Ectodermal cell (in vitro differentiated cells): ENCODE results near the gene SLC25A23.

Experiments used
- H3K27ac ChIP-seq: 2 replicates; pipeline ENCODE4 v1.7.0; 2013; ENCODE audit warnings: mild to moderate bottlenecking, low read depth, low read length; ENCODE audit not compliant: insufficient read depth, poor library complexity, severe bottlenecking
- H3K27me3 ChIP-seq: 2 replicates; pipeline ENCODE4 v1.7.0; 2013; ENCODE audit warnings: mild to moderate bottlenecking, low read length; ENCODE audit not compliant: insufficient read depth, control insufficient read depth, poor library complexity, severe bottlenecking
- H3K36me3 ChIP-seq: one replicate; pipeline ENCODE4 v1.7.0; 2013; ENCODE audit warnings: low read length; ENCODE audit not compliant: control insufficient read depth, insufficient read depth
- H3K4me1 ChIP-seq: one replicate; pipeline ENCODE4 v1.7.0; 2013; ENCODE audit warnings: low read length; ENCODE audit not compliant: control insufficient read depth, insufficient read depth
- H3K4me3 ChIP-seq: 2 replicates; pipeline ENCODE4 v1.7.0; 2013; ENCODE audit warnings: low read depth, low read length, control low read depth; ENCODE audit not compliant: insufficient read depth
- H3K9me3 ChIP-seq: 2 replicates; pipeline ENCODE4 v1.7.0; 2013; ENCODE audit warnings: mild to moderate bottlenecking, low read length, moderate library complexity; ENCODE audit not compliant: control insufficient read depth
- WGBS, 2 experiments: methylation state at CpG; one replicate each; pipeline ENCODE4 v1.1.7; 2013; ENCODE audit warnings: missing lambda C conversion rate in 2 of 2; 5-methylcytosine and 5-hydroxymethylcytosine counted together

Gene SLC25A23

DNA sequence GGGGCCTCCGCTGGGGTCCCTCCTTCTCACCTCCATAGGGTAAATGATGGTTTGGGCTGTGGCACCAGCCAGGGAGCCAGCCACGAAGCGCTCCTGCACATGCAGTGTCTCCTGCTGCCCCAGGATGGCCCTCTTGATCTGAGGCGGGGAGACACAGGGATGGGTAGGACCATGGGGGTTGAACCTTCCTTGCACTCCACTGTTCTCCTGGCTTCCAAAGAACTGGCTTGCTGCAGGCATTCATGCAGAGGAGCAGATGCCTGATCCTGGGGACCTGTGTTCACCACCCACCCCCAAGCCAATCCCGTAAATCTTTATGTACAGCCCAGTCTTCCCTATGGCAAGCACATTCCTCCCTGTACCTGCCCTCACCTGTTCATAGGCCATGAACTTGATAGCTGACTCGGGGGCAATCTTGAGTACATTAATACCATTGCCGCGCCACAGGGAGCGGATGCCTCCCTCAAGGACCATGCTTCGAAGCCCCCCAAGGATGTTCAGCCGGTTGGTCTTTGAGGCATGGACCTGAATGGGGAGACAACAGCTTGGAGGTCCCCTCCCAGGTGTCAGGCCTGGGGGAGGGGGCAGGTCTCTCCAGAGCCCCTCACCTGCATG is 5.5 kb downstream of the SLC25A23 start:
- 94 to 95% methylated on average over 11 of the region's 11 CpGs for WGBS, 2 experiments

DNA sequence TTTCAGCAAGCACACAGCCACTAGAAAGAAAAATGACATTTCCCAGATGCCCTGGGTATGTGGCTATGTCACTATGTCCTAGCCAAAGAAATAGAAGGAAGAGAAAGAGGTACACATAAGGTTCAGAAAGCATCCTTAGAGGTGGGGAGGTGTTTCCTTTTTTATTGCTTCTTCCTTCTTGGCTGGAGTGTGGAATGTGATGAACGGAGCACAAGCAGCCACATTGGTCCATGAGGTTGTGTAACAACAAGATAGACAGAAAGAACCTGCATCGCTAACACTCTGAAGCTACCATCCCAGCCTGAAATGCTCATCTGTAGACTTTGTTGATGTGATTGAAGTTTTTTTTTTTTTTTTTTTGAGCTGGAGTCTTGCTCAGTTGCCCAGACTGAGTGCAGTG is 6.7 kb downstream of the SLC25A23 start:
- Histone ChIP-seq H3K9me3 (no peaks in the 10 kb centered on the region), H3K4me3 (no peak overlapping the region), H3K4me1 (no peaks in the 10 kb centered on the region), H3K27ac (no peak overlapping the region), H3K36me3 (peaks cover 29% of the 10 kb centered on the region), H3K27me3 (no peaks in the 10 kb centered on the region)
- WGBS, 2 experiments, result 100% methylated on average over 2 of the region's 2 CpGs

More for the DNA sequence above, 5.5 kb downstream of the SLC25A23 start:
- no peaks in the 10 kb centered on the region for H3K9me3 ChIP-seq
- no peak overlapping the region for H3K4me3 ChIP-seq
- H3K36me3 ChIP-seq, result peaks cover 29% of the 10 kb centered on the region
- H3K27me3 ChIP-seq, result peaks cover 5% of the 10 kb centered on the region
- peaks cover 5% of the 10 kb centered on the region for H3K4me1 ChIP-seq
- H3K27ac ChIP-seq, result no peak overlapping the region

DNA sequence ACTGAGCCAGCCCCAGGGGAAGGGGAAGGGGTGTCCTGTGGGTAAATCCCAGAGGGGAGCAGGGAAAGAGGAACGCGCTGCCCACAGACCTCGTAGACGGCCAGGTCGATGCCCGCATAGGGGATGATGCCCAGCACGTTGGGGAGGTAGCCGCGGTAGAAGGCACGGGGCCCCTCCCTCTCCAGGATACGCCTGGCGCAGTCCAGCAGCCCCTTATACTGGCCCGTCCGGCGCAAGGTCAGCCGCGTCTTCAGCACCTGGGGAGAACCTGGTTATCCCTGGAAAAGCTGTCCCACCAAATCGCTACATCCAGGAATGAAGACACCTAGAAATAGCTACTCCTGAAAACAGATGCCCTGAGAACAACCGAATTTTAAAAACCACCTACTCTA is 7.4 kb downstream of the SLC25A23 start:
- H3K36me3 ChIP-seq, result peaks cover 29% of the 10 kb centered on the region
- no peaks in the 10 kb centered on the region for H3K27me3 ChIP-seq
- H3K9me3 ChIP-seq, result no peaks in the 10 kb centered on the region
- no peaks in the 10 kb centered on the region for H3K4me1 ChIP-seq
- WGBS, 2 experiments, result 96% methylated on average over 19 of the region's 19 CpGs
- H3K4me3 ChIP-seq, result no peak overlapping the region
- H3K27ac ChIP-seq, result no peak overlapping the region

DNA sequence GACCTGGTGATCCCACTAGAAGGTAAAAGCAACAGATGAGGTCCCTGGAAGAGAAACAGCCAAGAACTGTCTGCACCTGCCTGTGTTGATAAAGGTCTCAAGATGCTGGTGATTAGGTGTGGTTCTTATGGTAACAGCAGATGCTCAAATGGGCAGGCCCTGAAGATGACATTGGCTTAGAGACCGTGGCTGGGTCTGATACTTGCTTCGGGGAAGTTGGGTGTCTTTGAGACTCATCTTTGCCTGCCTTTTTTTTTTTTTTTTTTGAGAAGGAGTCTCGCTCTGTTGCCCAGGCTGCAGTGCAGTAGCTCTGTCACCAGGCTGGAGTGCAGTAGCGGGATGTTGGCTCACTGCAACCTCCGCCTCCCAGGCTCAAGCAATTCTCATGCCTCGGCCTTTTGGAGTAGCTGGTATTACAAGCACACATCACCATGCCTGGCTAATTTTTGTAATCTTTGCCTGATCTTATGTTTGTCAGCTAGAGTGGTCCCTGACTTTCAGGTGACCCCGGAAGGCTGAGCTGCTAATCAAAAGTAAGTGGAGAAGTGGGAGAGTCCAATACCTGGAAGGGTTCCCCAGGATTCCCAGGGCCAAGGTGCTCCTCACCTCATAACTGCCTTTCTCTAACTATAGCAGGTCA is 7.9 kb downstream of the SLC25A23 start:
- 89 to 92% methylated on average over 7 of the region's 7 CpGs for WGBS, 2 experiments
- no peak overlapping the region for H3K4me3 ChIP-seq
- H3K4me1 ChIP-seq, result no peaks in the 10 kb centered on the region
- H3K36me3 ChIP-seq, result peaks cover 29% of the 10 kb centered on the region
- H3K27ac ChIP-seq, result no peak overlapping the region
- H3K27me3 ChIP-seq, result no peaks in the 10 kb centered on the region
- no peaks in the 10 kb centered on the region for H3K9me3 ChIP-seq

DNA sequence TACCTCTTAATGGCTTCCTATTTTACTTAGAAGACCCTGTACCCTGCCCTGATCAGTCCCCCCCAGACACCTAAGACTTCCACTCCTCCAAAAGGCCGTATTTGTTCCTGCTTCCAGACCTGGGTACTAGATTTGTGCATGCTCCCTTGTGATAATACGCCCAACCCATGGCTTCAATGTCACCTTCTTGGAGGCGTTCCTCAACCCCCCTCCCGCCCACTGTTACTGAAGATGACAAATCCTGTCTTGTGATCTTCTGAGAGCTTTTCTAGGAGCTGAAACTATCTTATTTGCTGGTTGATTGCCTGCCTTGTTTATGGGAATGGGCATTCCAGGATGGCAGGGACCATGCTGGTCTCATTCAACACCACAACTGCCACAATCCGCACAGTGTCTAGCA is 9.4 kb downstream of the SLC25A23 start:
- H3K36me3 ChIP-seq, result peaks cover 21% of the 10 kb centered on the region
- no peaks in the 10 kb centered on the region for H3K27me3 ChIP-seq
- H3K4me3 ChIP-seq, result no peak overlapping the region
- no peak overlapping the region for H3K27ac ChIP-seq
- H3K4me1 ChIP-seq, result no peaks in the 10 kb centered on the region
- H3K9me3 ChIP-seq, result no peaks in the 10 kb centered on the region
- 95 to 96% methylated on average over 5 of the region's 5 CpGs for WGBS, 2 experiments

DNA sequence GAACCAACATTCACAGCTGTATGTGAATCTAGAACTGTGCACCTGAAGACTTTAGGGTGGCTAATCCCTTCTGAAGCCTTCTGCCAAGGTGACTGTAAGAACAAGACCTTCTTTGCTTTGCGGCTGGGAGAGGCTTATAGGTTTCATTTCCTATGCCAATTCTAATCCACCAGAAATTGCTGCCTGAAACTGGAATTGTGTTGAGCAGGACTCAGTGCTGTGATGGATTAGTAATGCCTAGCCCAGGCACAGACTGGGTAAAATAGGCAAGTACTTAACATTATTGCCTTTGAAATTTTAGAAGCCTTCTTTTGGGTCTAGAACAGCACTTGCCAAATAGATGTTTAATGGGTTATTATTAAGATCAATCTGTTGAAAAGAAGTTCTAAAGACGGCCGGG is 11.5 kb downstream of the SLC25A23 start:
- H3K27ac ChIP-seq, result no peak overlapping the region
- H3K4me3 ChIP-seq, result no peak overlapping the region
- H3K4me1 ChIP-seq, result no peaks in the 10 kb centered on the region
- WGBS, 2 experiments, result 90 to 93% methylated on average over 3 of the region's 3 CpGs
- H3K9me3 ChIP-seq, result no peaks in the 10 kb centered on the region
- peaks cover 3% of the 10 kb centered on the region for H3K36me3 ChIP-seq
- H3K27me3 ChIP-seq, result no peaks in the 10 kb centered on the region

DNA sequence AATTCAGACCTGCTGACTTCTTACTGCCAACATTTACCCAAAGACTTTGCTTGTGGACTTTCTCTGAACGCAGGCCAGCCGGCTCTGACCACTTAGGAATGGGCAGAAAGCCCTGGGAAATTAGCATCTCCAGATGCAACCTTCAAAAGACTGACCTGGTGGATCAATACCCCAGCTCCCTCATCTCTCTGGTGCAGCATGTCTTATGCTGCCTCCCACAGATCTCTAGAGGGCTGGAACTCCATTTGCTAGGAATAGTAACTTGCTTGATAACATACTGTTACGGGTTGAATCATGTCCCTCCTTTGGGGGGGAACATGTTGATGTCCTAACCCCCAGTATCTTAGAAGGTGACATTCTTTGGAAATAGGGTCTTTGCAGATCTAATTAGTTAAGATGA is 13.1 kb downstream of the SLC25A23 start:
- 93 to 94% methylated on average over 3 of the region's 3 CpGs for WGBS, 2 experiments
- Histone ChIP-seq H3K4me3 (no peak overlapping the region), H3K27me3 (no peaks in the 10 kb centered on the region), H3K27ac (no peak overlapping the region), H3K36me3 (peaks cover 3% of the 10 kb centered on the region), H3K9me3 (no peaks in the 10 kb centered on the region), H3K4me1 (no peaks in the 10 kb centered on the region)

DNA sequence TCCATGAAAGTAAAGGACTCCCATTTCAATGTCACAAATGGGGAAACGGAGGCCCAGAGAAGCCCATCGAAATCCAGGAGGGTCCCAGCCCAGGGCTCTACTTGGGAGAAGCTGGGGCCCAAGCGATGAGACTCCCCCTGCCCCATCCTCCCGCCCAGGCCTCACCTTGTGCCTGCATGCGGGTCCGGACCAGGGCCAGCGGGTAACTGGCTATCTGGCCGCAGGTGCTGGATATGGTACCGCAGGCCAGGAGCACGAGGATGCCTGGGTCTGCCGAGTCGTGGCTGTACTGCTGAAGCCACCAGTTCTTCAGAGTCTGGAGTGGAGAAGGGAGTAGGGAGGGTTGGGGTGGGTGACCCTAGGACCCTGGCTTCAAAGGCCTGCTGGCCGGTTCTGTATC is 15.6 kb downstream of the SLC25A23 start:
- Histone ChIP-seq H3K27me3 (no peaks in the 10 kb centered on the region), H3K9me3 (no peaks in the 10 kb centered on the region), H3K36me3 (peaks cover 3% of the 10 kb centered on the region), H3K27ac (no peak overlapping the region), H3K4me3 (no peak overlapping the region), H3K4me1 (no peaks in the 10 kb centered on the region)
- 93 to 94% methylated on average over 13 of the region's 13 CpGs for WGBS, 2 experiments

DNA sequence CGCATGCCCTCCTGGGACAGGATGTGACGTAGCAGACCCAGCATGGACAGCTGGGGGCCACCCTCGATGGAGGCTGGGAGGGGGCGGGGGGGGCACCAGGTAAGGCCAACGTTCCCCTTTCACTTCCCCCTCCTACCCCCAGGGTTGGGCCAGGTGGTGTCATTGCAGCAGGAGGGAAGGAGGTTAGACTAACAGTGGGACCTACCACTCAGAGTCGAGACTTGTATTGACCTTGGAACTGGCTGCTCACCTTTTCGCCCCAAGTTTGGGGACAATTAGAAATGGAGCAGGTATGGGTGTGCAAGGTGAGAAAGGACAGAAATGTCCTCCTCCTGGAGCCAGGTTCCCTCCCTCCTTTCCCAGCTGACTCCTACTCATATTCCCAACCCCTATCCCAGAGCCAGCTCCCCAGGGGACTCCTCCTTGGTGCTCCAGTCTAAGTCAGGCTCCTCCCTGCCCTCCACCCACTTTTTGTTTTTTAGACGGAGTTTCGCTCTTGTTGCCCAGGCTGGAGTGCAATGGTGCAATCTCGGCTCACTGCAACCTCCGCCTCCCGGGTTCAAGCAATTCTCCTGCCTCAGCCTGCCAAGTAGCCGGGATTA is 17.4 kb downstream of the SLC25A23 start:
- H3K27ac ChIP-seq, result no peak overlapping the region
- H3K4me3 ChIP-seq, result no peak overlapping the region
- H3K9me3 ChIP-seq, result no peaks in the 10 kb centered on the region
- H3K4me1 ChIP-seq, result no peaks in the 10 kb centered on the region
- 87 to 90% methylated on average over 13 of the region's 13 CpGs for WGBS, 2 experiments
- peaks cover 3% of the 10 kb centered on the region for H3K36me3 ChIP-seq
- no peaks in the 10 kb centered on the region for H3K27me3 ChIP-seq

DNA sequence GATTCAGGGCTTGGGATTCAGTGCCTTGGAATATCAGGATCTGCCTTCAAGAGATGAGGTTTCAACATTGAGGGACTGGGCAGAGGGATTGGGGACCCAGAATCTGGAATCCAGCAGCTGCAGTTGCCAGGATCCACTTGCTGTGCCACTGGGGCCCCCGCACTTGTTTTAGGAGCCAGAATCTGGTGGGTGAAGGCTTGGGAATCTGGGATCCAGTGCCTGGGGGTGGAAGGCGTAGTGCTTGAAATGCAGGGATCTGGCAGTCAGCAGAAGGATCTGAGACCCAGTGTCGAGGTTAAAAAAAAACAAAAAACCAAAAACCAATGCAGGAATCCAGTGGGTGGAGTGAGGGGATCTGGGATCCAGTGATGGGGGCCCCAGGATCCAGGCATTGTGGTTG is 18.7 kb downstream of the SLC25A23 start:
- no peaks in the 10 kb centered on the region for H3K27me3 ChIP-seq

More for the DNA sequence above, 18.7 kb downstream of the SLC25A23 start:
- 91 to 93% methylated on average over 3 of the region's 3 CpGs for whole genome bisulfite sequencing, 2 experiments
- Histone ChIP-seq H3K4me3 (no peak overlapping the region), H3K27ac (no peak overlapping the region), H3K9me3 (no peaks in the 10 kb centered on the region), H3K36me3 (no peaks in the 10 kb centered on the region), H3K4me1 (no peaks in the 10 kb centered on the region)
